AG04450 (cell line): ENCODE data around the gene DRD5. TPM values are rescaled to one million over a fixed set of nuclear protein-coding genes. Genes with fewer than 3 reads are reported as not detected.

Experiments used
- CTCF ChIA-PET: fragments of 300-600, 350-600 bp; formaldehyde crosslinking; extraction: SDS; loops from one replicate; lab custom pipeline; 2022; ENCODE audit warnings: antibody characterized with exemption, inconsistent platforms; lab: Charles Lee
- POLR2A ChIA-PET: fragments of 350-600 bp; formaldehyde crosslinking; extraction: SDS; loops from one replicate; lab custom pipeline; 2021; ENCODE audit warnings: antibody characterized with exemption, inconsistent platforms; lab: Yijun Ruan, JAX
- DNase-seq: peaks from one replicate; pipeline ENCODE4 v3.0.0-alpha.2; 2011; ENCODE audit warnings: low read depth, low spot score
- H3K27ac ChIP-seq: one replicate; pipeline ENCODE4 v1.5.1; 2012; ENCODE audit warnings: low read depth, low read length, control low read depth
- H3K27me3 ChIP-seq: one replicate; pipeline ENCODE4 v1.6.0; 2012; ENCODE audit warnings: low read length; ENCODE audit not compliant: control insufficient read depth, insufficient read depth
- H3K4me3 ChIP-seq: 2 replicates; pipeline ENCODE4 v1.5.1; 2011; ENCODE audit warnings: mild to moderate bottlenecking, low read depth, low read length, control low read depth
- H3K9me3 ChIP-seq: 2 replicates; pipeline ENCODE4 v1.5.1; 2012; ENCODE audit warnings: low read length; ENCODE audit not compliant: control insufficient read depth, insufficient read depth
- CTCF ChIP-seq: IDR thresholded peaks from 2 replicates; pipeline ENCODE4 v1.5.1; 2011; ENCODE audit warnings: low read depth, low read length, control low read depth, inconsistent platforms
- polyA plus RNA-seq: library from polyadenylated mRNA; depleted of rRNA; stranded (reverse); fragments of >200 nt; gene quantifications from 2 replicates; pipeline ENCODE4 v1.2.3, GENCODE V29; 2011

Gene DRD5
- polyA plus RNA-seq, 1 experiment, result not detected

GRCh38 chr4:9758641-9759317 is 22.7 kb upstream of the DRD5 start:
- ChIA-PET POLR2A (no interaction called here), CTCF (no interaction called here)
- Histone ChIP-seq H3K4me3 (no peak overlapping the region), H3K9me3 (peaks cover 20% of the 10 kb centered on the region), H3K27ac (no peak overlapping the region), H3K27me3 (no peaks in the 10 kb centered on the region)
- TF ChIP-seq CTCF, result no peak
- DNase-seq, result no peak

GRCh38 chr4:9762823-9763475 is 18.5 kb upstream of the DRD5 start:
- ChIA-PET CTCF (interaction anchor here (0.5 kb wide), 1 partner anchor 301 kb away, joined by 3 read pairs; no protein-coding TSS in a partner anchor), POLR2A (no interaction called here)
- peak; percentile 3 for DNase-seq
- H3K27me3 ChIP-seq, result no peaks in the 10 kb centered on the region
- TF ChIP-seq CTCF, result peak; percentile 47
- H3K4me3 ChIP-seq, result no peak overlapping the region
- no peak overlapping the region for H3K27ac ChIP-seq
- peaks cover 28% of the 10 kb centered on the region for H3K9me3 ChIP-seq

GRCh38 chr4:9764155-9764696 is 17.2 kb upstream of the DRD5 start:
- DNase-seq, result no peak
- Histone ChIP-seq H3K4me3 (no peak overlapping the region), H3K27me3 (no peaks in the 10 kb centered on the region), H3K27ac (no peak overlapping the region), H3K9me3 (peaks cover 18% of the 10 kb centered on the region)
- POLR2A ChIA-PET, result no interaction called here
- CTCF ChIA-PET, result no interaction called here
- TF ChIP-seq CTCF, result no peak

DNA sequence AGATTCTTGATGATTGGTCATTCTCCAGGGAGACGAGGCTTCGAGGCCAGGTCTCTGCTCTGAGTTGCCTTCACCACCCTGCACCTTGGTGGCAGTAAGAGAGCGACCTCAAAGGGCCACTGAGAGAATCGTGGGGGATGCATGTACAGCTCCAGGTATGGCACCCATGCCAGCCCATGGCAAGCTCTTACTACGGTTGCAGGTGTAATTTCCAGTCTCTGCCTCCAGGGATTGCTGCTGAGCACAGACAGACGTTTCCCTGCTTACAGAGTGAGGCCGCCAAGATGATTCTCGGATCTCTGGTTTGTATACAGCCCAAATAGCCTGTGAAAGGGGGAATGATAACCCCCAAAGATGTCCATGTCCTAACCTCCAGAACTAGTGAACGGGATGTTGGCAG is 16.3 kb upstream of the DRD5 start:
- CTCF ChIA-PET, result no interaction called here

More for the DNA sequence above, 16.3 kb upstream of the DRD5 start:
- Histone ChIP-seq H3K27me3 (no peaks in the 10 kb centered on the region), H3K9me3 (peaks cover 18% of the 10 kb centered on the region), H3K27ac (no peak overlapping the region), H3K4me3 (no peak overlapping the region)
- POLR2A ChIA-PET, result no interaction called here
- no peak for DNase-seq
- TF ChIP-seq CTCF, result no peak
